GM19372 (cell line): ENCODE results near the gene AMPD1.

Experiments
- ATAC-seq: cut with Tn5 transposase; IDR thresholded peaks from one replicate; pipeline ENCODE4 v1.9.1; 2021; ENCODE audit warnings: mild to moderate bottlenecking, low read depth, moderate library complexity; ENCODE audit not compliant: unreplicated experiment

Gene AMPD1

DNA sequence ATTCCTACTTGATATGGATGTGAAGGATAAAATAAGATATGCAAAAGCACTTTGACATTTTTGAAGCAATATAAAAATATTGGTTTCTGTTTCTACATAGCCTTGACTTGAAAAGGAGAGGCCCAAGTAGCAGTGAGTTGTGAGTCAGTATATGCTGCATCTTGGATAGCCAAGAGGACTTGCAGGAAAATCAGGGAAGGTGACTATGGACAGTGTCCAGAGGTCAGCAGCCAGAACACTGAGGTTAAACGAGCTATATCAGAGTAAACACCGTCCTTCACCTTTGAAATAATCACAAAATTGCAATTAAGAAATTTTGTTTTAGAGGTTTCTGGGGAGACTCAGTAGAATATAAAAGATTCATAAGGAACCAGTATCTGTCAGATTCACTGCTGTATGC, 6.6 kb upstream of the AMPD1 start:
- ATAC-seq: no peak

- ATAC-seq: no peak
These were observed 4.8 kb upstream of the AMPD1 start for GRCh38 chr1:114700036-114700600.

DNA sequence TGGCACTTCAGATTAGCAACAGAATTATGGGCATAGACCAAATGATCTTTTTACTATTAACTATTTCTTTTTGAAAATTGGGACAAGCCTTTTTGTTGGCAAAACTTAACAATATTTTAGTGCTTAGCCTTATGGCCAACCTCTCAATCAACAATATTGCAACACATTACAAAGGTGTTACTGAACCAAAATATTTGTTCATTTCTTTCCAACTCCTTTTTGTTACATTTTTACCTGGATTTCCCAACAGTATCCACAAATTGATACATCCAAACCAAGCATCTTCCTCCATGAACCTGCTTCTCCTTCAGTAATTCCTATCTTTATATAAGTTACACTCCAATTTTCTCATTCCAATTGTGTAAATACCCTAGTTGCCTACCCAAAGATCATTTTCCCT, 1.5 kb upstream of the AMPD1 start:
- ATAC-seq: no peak

DNA sequence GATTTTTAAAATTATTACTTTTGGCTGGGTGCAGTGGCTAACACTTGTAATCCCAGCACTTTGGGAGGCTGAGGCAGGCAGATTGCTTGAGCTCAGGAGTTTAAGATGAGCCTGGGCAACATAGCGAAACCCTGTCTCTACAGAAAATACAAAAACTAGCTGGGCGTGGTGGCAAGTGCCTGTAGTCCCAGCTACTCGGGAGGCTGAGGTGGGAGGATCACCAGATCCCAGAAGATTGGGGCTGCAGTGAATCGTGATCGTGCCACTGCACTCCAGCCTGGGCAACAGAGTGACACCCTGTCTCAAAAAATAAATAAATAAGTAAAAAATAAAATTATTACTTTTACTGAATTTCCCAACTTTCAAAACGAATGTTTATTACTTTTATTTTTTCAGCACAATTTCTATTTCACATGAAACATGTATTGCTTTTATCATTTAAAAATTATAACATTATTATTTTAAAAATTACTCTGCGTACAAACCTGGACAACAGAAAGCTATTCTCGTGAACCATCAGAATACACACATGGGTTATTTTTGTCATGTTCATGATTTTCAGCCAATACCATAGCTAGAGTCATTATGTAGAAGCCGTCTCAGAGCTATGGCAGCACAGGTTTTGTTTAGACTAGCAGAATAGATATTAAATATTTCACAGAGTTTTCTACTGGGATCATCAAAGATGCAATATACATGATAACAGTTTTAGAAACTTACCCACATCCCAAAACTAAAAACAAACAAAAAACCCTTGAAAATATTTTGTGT, 621 bp downstream of the AMPD1 start:
- no peak for ATAC-seq

DNA sequence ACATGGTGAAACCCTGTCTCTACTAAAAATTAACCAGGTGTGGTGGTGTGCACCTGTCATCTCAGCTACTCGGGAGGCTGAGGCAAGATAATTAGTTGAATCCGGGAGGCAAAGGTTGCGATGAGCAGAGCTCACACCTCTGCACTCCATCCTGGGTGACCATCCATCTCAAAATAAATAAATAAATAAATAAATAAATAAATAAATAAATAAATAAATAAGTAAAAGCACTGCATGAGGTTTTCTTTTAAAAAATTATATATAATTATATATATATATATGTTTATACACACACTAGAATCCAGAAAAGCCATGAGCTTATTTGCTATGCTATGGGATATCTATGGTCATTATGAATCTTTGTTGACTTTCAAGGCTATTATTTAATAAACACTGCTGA, 2.4 kb downstream of the AMPD1 start:
- ATAC-seq: no peak

GRCh38 chr1:114691061-114691460, 4.3 kb downstream of the AMPD1 start:
- no peak for ATAC-seq

DNA sequence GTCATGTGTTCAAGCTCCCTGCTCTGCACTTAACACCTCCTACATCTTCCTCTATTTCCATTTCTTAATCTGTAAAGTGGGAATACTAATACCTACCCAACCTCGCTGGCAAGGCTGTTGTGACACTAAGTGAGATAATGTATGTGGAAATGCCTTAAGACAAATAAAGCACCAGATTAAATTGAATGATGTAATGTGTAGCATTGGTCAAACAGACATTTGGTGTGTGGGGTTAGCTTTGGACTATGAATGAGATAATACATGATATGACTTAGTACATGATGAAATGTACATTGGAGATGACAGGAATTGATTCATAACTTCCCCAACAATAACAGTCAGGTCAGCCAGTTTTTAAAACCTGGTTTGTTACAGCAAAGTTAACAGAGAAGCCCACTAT, 5.2 kb downstream of the AMPD1 start:
- ATAC-seq: no peak

- ATAC-seq: no peak
These were observed 6.8 kb downstream of the AMPD1 start for GRCh38 chr1:114688526-114688925.

DNA sequence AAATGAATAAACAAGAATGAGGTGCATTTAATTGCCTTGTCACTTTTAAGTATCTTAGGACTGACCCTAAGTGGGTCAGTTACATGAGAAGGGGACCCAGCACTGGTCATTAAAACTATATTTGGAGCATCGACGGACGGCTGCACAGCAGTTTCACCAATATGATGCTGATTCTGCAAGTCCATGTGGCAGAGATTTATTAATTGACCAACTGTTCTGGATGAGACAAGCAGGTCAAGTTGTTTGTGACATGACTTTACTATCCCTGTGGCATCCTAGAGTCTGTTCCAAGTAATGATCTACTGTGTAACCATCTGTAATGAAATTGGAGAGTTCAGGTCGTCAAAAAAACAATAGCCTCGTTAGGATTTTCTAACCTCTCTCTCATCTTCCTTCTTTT, 9.5 kb downstream of the AMPD1 start:
- ATAC-seq: no peak

GRCh38 chr1:114677691-114678090, 17.7 kb downstream of the AMPD1 start:
- no peak for ATAC-seq

- no peak for ATAC-seq
These were observed 19.2 kb downstream of the AMPD1 start for GRCh38 chr1:114676115-114676514.

DNA sequence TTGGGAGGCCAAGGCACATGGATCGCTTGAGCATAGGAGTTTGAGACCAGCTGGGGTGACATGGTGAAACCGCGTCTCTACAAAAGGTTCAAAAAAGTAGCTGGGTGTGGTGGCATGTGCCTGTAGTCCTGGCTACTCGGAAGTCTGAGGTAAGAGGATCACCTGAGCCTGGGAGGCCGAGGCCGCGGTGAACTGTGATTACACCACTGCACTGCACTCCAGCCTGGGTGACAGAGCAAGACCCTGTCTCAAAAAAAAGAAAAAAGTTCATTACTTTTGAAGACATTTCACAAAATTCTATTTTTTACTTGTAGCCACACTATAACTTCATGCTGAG, 23.4 kb downstream of the AMPD1 start:
- no peak for ATAC-seq

GRCh38 chr1:114671011-114671938, 24.1 kb downstream of the AMPD1 start:
- ATAC-seq: no peak

DNA sequence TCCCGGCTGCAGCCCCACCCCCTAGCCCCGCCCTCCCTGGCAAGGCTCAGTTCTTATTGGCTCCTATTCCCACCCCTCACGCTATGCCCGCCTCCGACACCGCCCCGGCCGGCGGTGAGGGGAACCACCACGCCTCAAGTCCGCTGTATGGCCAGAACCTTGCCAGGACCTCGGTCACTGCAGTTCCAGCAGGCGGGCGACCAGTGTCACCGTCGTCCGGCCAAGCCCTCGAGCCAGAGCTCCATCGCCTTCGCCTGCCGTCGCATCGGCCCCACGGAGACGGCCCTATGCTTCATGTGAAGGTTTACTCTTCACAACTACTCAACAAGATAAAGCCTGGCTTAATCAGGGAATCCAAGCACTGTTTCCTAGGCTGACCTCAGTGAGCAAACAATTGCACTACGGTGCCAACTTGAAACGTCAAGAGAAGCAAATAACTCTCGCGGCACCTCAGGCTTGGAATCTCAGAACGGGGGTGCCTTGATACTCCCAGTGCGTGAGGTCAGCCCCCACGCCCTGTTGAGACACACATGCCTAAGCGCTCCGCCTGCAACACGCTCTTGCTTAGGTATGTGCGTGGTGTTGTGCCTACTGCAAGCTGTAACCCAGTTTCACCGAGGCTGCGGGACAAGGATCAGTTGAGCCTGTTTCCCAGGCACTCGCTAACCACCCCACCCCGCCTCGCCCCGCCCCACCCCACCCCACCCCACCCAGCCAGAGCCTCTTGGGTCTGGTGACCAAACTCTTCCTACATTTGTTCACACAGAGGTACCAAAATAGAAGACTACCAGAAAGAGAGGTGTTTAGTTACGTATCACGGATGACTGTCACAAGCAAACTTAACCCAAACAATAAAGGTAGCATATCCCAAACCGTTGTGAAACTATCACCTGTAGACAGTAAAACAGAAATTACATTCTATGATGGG, 25.0 kb downstream of the AMPD1 start:
- peak; percentile 97 for ATAC-seq

DNA sequence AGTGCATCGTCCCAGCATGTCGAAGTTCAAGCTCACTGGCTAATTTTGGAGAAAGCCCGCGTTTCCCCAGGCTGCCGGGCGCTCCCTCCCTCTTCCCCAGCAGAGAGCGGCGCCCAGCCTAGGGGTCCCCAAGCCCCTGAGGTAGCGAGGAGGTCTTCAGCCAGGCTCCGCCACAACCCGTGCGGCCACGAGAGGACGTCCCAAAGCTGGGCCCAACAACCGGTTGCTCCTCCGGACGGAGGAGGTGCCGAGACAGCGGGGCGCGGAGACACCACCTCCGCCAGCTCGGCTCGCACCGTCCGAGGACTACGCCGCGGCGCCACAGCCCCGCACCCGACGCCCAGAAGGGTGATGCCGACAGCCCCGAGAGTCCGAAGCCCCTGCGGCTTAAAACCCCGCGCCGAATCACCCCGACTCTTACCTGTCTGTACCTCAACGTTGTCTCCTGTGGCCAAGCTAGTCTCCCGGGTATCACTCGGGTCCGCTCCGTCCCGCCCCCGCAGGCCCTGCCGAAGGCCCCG, 25.7 kb downstream of the AMPD1 start, which contains the start of gene DENND2C:
Gene DENND2C, minus strand, starts transcription at position 488 of the 521 bp plus-strand sequence. CDS start 44,065 bp downstream, outside the sequence.
- ATAC-seq: peak; percentile 57

- no peak for ATAC-seq
These were observed 26.4 kb downstream of the AMPD1 start for GRCh38 chr1:114668784-114669561.

DNA sequence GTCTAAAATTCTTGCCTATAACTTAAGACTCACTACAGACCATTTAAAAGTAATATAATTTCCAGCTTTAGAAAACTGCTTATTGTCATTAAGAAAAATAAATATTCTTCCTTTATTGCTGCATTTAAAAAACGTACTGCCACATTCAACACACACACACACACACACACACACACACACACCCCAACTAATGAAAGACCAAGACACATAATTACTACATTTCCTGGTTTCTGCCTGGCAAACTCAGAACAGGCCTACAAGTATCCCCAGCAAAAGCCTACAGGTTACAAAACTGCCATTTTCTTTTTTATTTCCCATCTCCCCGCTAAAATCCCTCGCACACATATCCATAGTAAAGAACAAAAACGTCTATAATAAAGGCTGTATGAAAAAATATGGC, 27.0 kb downstream of the AMPD1 start:
- no peak for ATAC-seq

- ATAC-seq: no peak
These were observed 28.4 kb downstream of the AMPD1 start for GRCh38 chr1:114666954-114667353.

GRCh38 chr1:114660238-114660637, 35.1 kb downstream of the AMPD1 start:
- no peak for ATAC-seq
